Stimulated activated CD4-positive, alpha-beta T cell treated with anti-CD3 and anti-CD28 coated beads, Interleukin-12 subunit alpha, Interleukin-12 subunit beta, amount 100 ng/mL, for 48 hours (primary cell): Measurements from ENCODE around the gene AARS1.
"Not testable (repeated sequence)": the region's sequence is repeated elsewhere in the genome, so short reads cannot be mapped to it uniquely, and the experiment has no call there.

Source experiments
- DNase-seq, 3 donors: peaks; one replicate each; pipeline ENCODE4 v3.0.0-alpha.2; 2020; ENCODE audit warnings: low read depth in 2 of 3, low spot score in 1 of 3

The AARS1 gene

DNA sequence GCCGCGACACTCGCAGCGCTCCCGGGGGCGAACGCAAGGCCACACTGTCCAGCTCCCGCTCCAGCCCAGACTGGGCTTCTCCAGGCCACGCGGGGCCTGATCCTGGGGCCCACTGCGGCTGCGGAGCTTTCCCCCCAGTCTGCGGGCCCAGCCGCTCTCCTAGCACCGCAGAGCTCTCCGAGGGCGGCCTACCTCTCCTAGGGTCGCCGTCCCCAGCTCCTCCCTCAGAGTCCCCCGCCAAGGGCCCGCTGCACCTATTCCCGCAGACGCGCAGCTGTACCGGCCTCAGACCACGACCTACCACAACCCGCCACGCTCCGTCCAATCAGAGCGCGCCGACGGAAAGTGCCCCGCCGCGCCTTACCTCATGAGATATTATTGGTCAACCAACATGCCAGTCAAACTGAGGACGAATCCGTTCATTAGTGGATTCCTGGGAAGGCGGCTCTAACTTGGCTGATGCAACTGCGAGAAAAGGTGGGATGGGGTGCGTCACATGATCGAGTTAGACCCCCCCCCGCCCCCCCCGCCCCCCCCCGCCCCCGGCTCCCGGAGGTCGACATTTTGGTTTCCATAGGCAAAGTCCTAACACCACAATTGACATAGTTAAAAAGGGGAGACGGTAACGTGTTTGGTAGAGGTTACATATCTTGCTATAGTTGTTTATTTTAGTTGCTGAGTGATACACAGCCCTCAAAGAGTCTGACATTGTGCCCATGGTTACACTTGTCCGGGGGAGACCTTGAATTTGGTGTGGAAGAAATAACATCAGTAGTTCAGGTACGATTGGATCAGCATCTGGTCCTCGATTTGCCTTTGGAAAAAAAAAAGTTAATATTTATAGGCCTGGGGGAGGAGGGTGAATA is at the start of gene AARS1:
Gene AARS1, minus strand, starts transcription at position 278 of the 866 bp plus-strand sequence. CDS start 6,743 bp downstream, outside the sequence.
- peak; percentile 91 to 96 (median 94) for DNase-seq

GRCh38 chr16:70337814-70338213 is 48.5 kb upstream of the AARS1 start:
- no peak for DNase-seq

DNA sequence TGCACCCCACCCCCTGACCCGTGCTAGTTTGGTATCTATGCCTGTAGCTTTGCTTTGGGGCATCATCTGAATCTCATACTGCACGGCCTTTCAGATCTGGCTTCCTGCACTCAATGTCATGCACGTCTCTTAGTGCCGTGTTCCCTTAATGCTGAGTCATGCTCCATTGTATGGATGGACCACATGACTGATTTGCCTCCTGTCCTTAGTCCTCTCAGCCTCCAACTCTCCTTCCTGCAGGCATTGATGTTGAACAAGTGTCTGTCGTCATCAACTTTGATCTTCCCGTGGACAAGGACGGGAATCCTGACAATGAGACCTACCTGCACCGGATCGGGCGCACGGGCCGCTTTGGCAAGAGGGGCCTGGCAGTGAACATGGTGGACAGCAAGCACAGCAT is 43.4 kb upstream of the AARS1 start:
- not testable (repeated sequence) for DNase-seq

- peak in 1 of 3 donors; percentile 4 for DNase-seq
Measured at GRCh38 chr16:70331588-70332358, 42.5 kb upstream of the AARS1 start.

- DNase-seq: no peak
Measured at GRCh38 chr16:70331091-70331490, 41.8 kb upstream of the AARS1 start.

DNA sequence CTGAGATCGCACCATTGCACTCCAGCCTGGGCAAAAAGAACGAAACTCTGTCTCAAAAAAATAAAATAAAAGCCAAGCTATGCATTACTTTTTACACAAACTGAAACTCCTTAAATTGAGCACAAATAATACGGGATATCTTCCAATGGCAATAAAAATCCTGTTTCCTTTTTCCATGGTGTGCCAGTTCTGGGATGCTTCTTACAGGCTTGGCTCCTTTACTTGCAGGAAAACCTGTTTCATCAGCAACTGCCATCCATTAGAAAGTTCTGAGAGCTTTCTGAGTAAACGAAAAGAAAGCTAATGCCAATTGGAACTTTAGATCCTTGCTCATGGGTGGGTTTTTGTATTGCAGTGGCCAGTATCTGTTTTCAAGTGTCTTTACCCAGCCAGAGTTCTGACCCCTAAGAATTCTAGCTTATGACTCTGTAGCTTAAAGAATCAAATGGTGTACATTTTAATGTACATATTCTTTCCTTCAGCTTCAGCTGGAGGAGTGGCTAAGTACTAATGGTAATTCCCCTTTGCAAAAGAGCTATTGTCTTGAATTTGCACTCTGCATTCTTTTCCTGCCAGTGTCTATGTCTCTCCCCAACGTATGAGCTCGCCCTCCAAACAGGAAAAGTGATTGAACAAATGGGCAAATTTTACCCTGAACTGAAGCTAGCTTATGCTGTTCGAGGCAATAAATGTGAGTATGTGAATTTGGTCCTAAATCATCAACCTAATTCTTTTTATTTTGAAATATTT is 35.9 kb upstream of the AARS1 start:
- no peak for DNase-seq

DNA sequence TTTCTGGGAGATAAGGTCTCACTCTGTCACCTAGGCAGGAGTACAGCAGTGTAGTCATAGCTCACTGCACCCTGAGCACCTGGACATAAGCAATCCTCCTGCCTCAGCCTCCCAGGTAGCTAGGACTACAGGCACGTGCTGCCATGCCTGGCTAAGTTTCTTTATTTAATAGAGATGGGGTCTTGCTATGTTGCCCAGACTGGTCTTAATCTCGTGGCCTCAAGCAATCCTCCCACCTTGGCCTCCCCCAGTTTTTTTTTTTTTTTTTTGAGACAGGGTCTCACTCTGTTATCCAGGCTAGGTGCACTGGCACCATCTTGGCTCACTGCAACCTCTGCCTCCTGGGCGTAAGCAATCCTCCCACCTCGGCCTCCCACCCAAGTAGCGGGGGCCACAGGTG is 30.8 kb upstream of the AARS1 start:
- DNase-seq: no peak

GRCh38 chr16:70307726-70308125 is 18.4 kb upstream of the AARS1 start:
- DNase-seq: not testable (repeated sequence)

DNA sequence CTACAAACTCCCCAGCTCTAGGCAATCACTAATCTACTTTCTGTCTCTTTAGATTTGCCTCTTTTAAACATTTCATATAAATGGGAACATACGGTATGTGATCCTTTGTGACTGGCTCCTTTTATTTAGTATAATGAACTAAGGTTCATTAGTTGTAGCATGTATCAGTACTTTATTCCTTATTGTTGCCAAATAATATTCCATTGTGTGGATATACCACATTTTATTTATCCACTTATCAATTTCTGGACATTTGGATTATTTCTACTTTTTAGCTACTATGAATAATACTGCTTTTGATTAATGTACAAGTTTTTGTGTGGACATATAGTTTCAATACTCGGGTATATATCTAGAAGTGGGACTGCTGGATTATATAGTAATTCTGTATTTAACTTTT is 17.6 kb upstream of the AARS1 start:
- no peak for DNase-seq

DNA sequence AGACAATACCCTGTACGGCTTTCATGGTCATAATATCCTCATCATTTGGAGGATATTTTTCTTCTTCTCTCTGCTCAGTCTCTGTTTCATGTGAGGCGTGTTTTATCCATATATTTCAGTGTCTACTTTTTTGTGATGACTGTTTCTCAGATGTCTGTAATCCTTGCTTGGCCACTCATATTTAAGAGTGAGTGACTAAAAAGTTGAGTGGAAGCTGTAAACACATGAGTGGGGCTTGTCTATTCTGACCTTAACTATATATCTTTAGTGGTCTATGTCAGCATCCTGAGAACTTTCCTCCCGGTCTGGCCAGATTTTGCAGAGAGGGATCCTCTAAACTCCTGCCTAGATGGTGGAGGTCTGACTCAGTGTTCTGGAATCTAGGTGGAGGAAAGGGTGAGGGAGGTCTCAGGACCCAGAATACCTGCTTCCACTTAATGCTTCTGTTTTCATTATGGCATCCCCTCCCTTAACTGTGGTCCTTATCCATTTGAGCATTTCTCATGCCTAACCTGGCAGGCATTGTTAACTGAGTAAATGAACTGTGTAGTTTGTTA is 15.7 kb upstream of the AARS1 start:
- no peak for DNase-seq

- no peak for DNase-seq
Measured at GRCh38 chr16:70302745-70303144, 13.4 kb upstream of the AARS1 start.

DNA sequence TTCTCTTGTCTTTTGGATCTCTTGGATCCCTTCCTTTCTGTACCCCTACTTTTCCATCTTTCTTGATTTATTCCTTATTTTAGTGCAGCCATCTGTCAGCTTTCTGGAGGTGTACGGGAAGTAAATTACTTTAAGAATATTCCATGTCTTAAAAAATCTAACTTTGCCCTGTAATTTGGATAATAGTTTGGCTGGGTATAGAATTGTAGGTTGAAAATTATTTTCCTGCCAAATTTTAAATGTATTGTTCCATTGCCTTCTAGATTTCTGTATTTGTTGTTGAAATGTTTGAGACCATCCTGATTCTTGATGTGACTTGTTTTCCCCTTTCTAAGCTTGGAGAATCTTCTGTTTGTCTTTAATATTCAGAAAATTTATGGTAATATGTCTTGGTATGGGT is 11.8 kb upstream of the AARS1 start:
- DNase-seq: no peak

- DNase-seq: peak; percentile 34 to 56 (median 39)
Measured at GRCh38 chr16:70298988-70299938, 10.0 kb upstream of the AARS1 start, which contains the start of gene DDX19B. Gene DDX19B (plus strand): TSS chr16:70299186. CDS start chr16:70299298, 112 bp downstream.

GRCh38 chr16:70295634-70296033 is 6.3 kb upstream of the AARS1 start:
- no peak for DNase-seq

GRCh38 chr16:70294385-70295025 is 5.2 kb upstream of the AARS1 start:
- no peak for DNase-seq

GRCh38 chr16:70292148-70292547 is 2.8 kb upstream of the AARS1 start:
- not testable (repeated sequence) for DNase-seq

GRCh38 chr16:70290949-70291519 is 1.7 kb upstream of the AARS1 start:
- DNase-seq: no peak

DNA sequence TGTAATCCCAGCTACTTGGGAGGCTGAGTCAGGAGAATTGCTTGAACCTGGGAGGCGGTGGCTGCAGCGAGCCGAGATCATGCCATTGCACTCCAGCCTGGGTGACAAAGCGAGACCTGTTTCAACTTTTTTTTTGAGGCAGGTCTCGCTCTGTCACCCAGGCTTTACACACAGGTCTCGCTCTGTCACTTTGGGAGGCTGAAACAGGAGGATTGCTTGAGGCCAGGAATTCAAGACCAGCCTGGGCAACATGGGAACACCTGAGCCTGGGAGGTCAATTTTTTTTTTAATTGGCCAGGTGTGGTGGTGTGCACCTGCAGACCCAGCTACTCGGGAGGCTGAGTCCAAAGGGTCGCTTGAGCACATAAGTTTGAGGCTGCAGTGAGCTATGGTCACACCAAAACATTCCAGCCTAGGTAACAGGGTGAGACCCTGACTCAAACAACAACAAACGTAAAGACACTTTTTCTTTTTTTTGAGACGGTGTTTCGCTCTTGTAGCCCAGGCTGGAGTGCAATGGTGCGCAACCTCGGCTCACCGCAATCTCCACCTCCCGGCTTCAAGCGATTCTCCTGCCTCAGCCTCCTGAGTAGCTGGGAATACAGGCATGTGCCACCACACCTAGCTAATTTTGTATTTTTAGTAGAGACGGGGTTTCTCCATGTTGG is 1.9 kb downstream of the AARS1 start:
- DNase-seq: not testable (repeated sequence)
